HepG2 (cell line): ENCODE data around the gene PRR33. TPM values are rescaled to one million over a fixed set of nuclear protein-coding genes. Genes with fewer than 3 reads are reported as not detected.
A peak's percentile ranks its signal among the peaks of the same experiment; 100 is the strongest.

Experiments
- ATAC-seq: fragments of 200-7000 bp; cut with Tn5 transposase; 3 replicates; pipeline ENCODE4 v1.9.1; 2020; ENCODE audit warnings: mild to moderate bottlenecking, moderate library complexity
- BruUV-seq: library from RNA; stranded (reverse); fragments of 400-500 nt; replicated peaks from 2 replicates; lab custom pipeline; 2021; lab: Mats Ljungman, UMichigan
- CTCF ChIA-PET: fragments of 300-600 bp; formaldehyde crosslinking; extraction: SDS; loops from one replicate; lab custom pipeline; 2021; ENCODE audit warnings: low total read pairs, inconsistent platforms, low intra/inter-chr PET ratio; lab: Yijun Ruan, JAX
- POLR2A ChIA-PET: fragments of 350-600 bp; sonication (Branson Sonifier 250); formaldehyde crosslinking; loops from one replicate; lab custom pipeline; 2020; ENCODE audit warnings: antibody characterized with exemption, inconsistent platforms; lab: Yijun Ruan, JAX
- DNase-seq: peaks from one replicate; pipeline ENCODE4 v3.0.0-alpha.2; 2015; ENCODE audit warnings: low spot score
- FAIRE-seq: peaks from 3 replicates; lab custom pipeline; 2011; peaks lifted over from hg19 to GRCh38; lab: Jason Lieb, UNC
- H2AFZ ChIP-seq: one replicate; pipeline ENCODE4 v1.6.1; 2011; ENCODE audit warnings: low read length, inconsistent platforms
- H3K27ac ChIP-seq: fragments of 300-600 bp; 3 replicates; pipeline ENCODE4 v1.8.0; 2011; ENCODE audit warnings: mixed run types, mild to moderate bottlenecking, mixed read lengths, low read length, inconsistent platforms; ENCODE audit not compliant: insufficient read depth; ENCODE audit errors: extremely low read length
- H3K27me3 ChIP-seq, 2 experiments: fragments of 200-600 bp in 1 of 2; 2 replicates in 1 of 2; 3 replicates in 1 of 2; pipeline versions ENCODE4 v1.6.0 to v1.8.0; 2011; ENCODE audit warnings: low read length in 2 of 2, mild to moderate bottlenecking in 2 of 2, moderate library complexity in 2 of 2, inconsistent platforms in 1 of 2; ENCODE audit not compliant: insufficient read depth in 2 of 2, control insufficient read depth in 1 of 2
- H3K36me3 ChIP-seq, 2 experiments: fragments of 200-600 bp in 1 of 2; replicated peaks in 1 of 2; 2 replicates in 1 of 2; 3 replicates in 1 of 2; pipeline versions ENCODE4 v1.5.1 to v1.8.0; 2011; ENCODE audit warnings: low read length in 2 of 2, inconsistent platforms in 1 of 2; ENCODE audit not compliant: insufficient read depth in 2 of 2, control insufficient read depth in 1 of 2
- H3K4me1 ChIP-seq: 2 replicates; pipeline ENCODE4 v1.5.1; 2012; ENCODE audit warnings: low read length, inconsistent platforms; ENCODE audit not compliant: insufficient read depth
- H3K4me2 ChIP-seq: 2 replicates; pipeline ENCODE4 v1.6.0; 2011; ENCODE audit warnings: low read depth, low read length, inconsistent platforms
- H3K4me3 ChIP-seq, 3 experiments: fragments of 200-600 bp in 1 of 3; sonication (generic), shearing (Covaris generic) in 1 of 3; replicated peaks in 1 of 3; 2 replicates each; pipeline ENCODE4 v1.5.1; 2011 to 2016; ENCODE audit warnings: low read length in 3 of 3, inconsistent platforms in 2 of 3, low read depth in 2 of 3, mild to moderate bottlenecking in 2 of 3, control low read depth in 1 of 3, mixed read lengths in 1 of 3; ENCODE audit not compliant: insufficient read depth in 1 of 3
- H3K79me2 ChIP-seq: one replicate; pipeline ENCODE4 v1.6.1; 2011; ENCODE audit warnings: low read length, inconsistent platforms; ENCODE audit not compliant: insufficient read depth
- H3K9ac ChIP-seq: 2 replicates; pipeline ENCODE4 v1.6.0; 2011; ENCODE audit warnings: mild to moderate bottlenecking, low read depth, low read length, inconsistent platforms; ENCODE audit not compliant: insufficient read depth
- H3K9me3 ChIP-seq: 2 replicates; pipeline ENCODE4 v1.5.1; 2012; ENCODE audit warnings: mild to moderate bottlenecking, low read length
- H4K20me1 ChIP-seq: 2 replicates; pipeline ENCODE4 v1.6.0; 2011; ENCODE audit warnings: inconsistent platforms, mild to moderate bottlenecking, low read length, moderate library complexity; ENCODE audit not compliant: insufficient read depth
- EZH2 ChIP-seq: conservative IDR thresholded peaks from 2 replicates; pipeline ENCODE4 v1.6.1; 2012; ENCODE audit warnings: mild to moderate bottlenecking, low read depth, low read length, moderate library complexity
- HDAC2 ChIP-seq: sonication (generic); formaldehyde crosslinking; IDR thresholded peaks from 2 replicates; pipeline ENCODE4 v1.4.0; 2020; ENCODE audit warnings: missing genetic modification reagents
- LCORL ChIP-seq, 2 experiments: fragments of 450-650 bp in 1 of 2; sonication (generic) in 1 of 2; formaldehyde crosslinking in 1 of 2; IDR thresholded peaks; 2 replicates each; pipeline versions ENCODE4 v1.5.0 to v1.6.1; 2017 to 2020; ENCODE audit warnings: antibody characterized with exemption in 1 of 2, missing genetic modification reagents in 1 of 2
- MIER2 ChIP-seq: IDR thresholded peaks from 2 replicates; pipeline ENCODE4 v1.6.1; 2016; ENCODE audit warnings: missing biosample characterization, missing genetic modification reagents
- NAIF1 ChIP-seq: sonication (generic); formaldehyde crosslinking; IDR thresholded peaks from 2 replicates; pipeline ENCODE4 v1.5.0; 2020; ENCODE audit warnings: mild to moderate bottlenecking, missing genetic modification reagents, borderline replicate concordance
- PRPF4 ChIP-seq: fragments of 200-400 bp; formaldehyde crosslinking; IDR thresholded peaks from 2 replicates; pipeline ENCODE4 v1.6.1; 2016; ENCODE audit warnings: low read length, low read depth; ENCODE audit not compliant: poor library complexity, severe bottlenecking
- RORA ChIP-seq: sonication (generic); formaldehyde crosslinking; IDR thresholded peaks from 2 replicates; pipeline ENCODE4 v1.5.0; 2020; ENCODE audit warnings: mild to moderate bottlenecking, missing genetic modification reagents, moderate library complexity
- WGBS: methylation state at CpG from one replicate; pipeline ENCODE4 v1.1.6; 2017; ENCODE audit warnings: low lambda C conversion rate; 5-methylcytosine and 5-hydroxymethylcytosine counted together
- in situ Hi-C: cut with HindIII; loops from 2 replicates; pipeline ENCODE4 v1.10.0; 2017; ENCODE audit warnings: low pct_unique_long_range_greater_than_20kb; ENCODE audit not compliant: extremely low pct_ligation_motif_present
- intact Hi-C: fragments of 100-400 bp; cut with micrococcal nuclease; formaldehyde crosslinking; loops from one replicate; pipeline ENCODE4 v1.10.0; 2022; ENCODE audit not compliant: unreplicated experiment
- polyA plus RNA-seq, 8 experiments: library from polyadenylated mRNA; depleted of rRNA in 3 of 8; stranded (reverse) in 7 of 8; unstranded in 1 of 8; fragments of >200 nt; fragmentation: Illumina TruSeq in 4 of 8; extraction: Trizol in 4 of 8; gene quantifications; 2 replicates each; pipeline versions ENCODE4 v1.2.1 to v1.2.3, GENCODE V29; 2011 to 2016; ENCODE audit warnings: low read depth in 4 of 8, missing spikeins in 1 of 8, mixed read lengths in 1 of 8; ENCODE audit not compliant: insufficient read depth in 1 of 8
- total RNA-seq, 5 experiments: library from RNA; depleted of rRNA; stranded (reverse); fragments of >200 nt; fragmentation: Illumina TruSeq; extraction: Trizol; gene quantifications; 2 replicates each; pipeline ENCODE4 v1.2.3, GENCODE V29; 2016; ENCODE audit warnings: low read depth in 1 of 5
- TF ChIP-seq, protein P1 (sequence below): sonication (generic); formaldehyde crosslinking; IDR thresholded peaks from 2 replicates; pipeline ENCODE4 v1.4.0; 2020; ENCODE audit warnings: missing genetic modification reagents
- TF ChIP-seq, protein P2 (sequence below): sonication (generic); formaldehyde crosslinking; IDR thresholded peaks from 2 replicates; pipeline ENCODE4 v1.5.0; 2020; ENCODE audit warnings: missing genetic modification reagents
- TF ChIP-seq, protein P3 (sequence below): sonication (generic); formaldehyde crosslinking; IDR thresholded peaks from 2 replicates; pipeline ENCODE4 v1.8.0; 2023; ENCODE audit warnings: mild to moderate bottlenecking, missing genetic modification reagents
- TF ChIP-seq, protein P4 (sequence below), 2 experiments: sonication (generic) in 1 of 2; formaldehyde crosslinking in 1 of 2; IDR thresholded peaks; 2 replicates each; pipeline versions ENCODE4 v1.6.1 to v1.9.0; 2014 to 2022; ENCODE audit warnings: antibody characterized with exemption in 1 of 2, borderline replicate concordance in 1 of 2, inconsistent platforms in 1 of 2, low read depth in 1 of 2, missing genetic modification reagents in 1 of 2

PRR33 gene
- total and polyA plus RNA-seq, 2 of the 13 experiments (the other 11 are each of a cell fraction or from before 2014, with no cell fraction given), result not detected

DNA sequence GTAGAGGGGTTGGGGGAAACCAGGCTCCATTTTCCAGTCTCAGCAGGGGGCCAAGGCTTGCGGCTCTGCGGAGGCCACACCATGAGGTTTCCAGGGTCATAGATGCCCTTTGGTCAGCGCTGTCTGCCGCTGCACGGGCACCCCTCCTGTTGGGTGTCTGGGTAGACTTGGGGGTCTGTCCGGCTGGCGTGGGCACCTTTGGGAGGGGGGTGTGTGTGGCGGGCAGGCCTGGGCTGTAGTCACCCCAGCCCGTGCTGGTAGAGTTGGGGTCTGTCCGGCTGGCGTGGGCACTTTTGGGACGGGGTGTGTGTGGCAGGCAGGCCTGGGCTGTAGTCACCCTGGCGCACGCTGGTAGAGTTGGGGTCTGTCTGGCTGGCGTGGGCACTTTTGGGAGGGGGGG, 20.2 kb downstream of the PRR33 start (continued):
- TF ChIP-seq, protein P1, sequence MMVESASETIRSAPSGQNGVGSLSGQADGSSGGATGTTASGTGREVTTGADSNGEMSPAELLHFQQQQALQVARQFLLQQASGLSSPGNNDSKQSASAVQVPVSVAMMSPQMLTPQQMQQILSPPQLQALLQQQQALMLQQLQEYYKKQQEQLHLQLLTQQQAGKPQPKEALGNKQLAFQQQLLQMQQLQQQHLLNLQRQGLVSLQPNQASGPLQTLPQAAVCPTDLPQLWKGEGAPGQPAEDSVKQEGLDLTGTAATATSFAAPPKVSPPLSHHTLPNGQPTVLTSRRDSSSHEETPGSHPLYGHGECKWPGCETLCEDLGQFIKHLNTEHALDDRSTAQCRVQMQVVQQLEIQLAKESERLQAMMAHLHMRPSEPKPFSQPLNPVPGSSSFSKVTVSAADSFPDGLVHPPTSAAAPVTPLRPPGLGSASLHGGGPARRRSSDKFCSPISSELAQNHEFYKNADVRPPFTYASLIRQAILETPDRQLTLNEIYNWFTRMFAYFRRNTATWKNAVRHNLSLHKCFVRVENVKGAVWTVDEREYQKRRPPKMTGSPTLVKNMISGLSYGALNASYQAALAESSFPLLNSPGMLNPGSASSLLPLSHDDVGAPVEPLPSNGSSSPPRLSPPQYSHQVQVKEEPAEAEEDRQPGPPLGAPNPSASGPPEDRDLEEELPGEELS (CRISPR knock-in tag), result no peak
- no peak for TF ChIP-seq MIER2
- no peak for TF ChIP-seq LCORL (IDR thresholded peaks at IDR 0.05)
- TF ChIP-seq LCORL (CRISPR knock-in tag; IDR thresholded peaks at IDR 0.05), result no peak
- TF ChIP-seq RORA, result no peak
- TF ChIP-seq NAIF1 (CRISPR knock-in tag), result no peak
- TF ChIP-seq HDAC2 (CRISPR knock-in tag), result no peak
- TF ChIP-seq, protein P2, sequence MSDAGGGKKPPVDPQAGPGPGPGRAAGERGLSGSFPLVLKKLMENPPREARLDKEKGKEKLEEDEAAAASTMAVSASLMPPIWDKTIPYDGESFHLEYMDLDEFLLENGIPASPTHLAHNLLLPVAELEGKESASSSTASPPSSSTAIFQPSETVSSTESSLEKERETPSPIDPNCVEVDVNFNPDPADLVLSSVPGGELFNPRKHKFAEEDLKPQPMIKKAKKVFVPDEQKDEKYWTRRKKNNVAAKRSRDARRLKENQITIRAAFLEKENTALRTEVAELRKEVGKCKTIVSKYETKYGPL, result no peak
- TF ChIP-seq PRPF4, result no peak

DNA sequence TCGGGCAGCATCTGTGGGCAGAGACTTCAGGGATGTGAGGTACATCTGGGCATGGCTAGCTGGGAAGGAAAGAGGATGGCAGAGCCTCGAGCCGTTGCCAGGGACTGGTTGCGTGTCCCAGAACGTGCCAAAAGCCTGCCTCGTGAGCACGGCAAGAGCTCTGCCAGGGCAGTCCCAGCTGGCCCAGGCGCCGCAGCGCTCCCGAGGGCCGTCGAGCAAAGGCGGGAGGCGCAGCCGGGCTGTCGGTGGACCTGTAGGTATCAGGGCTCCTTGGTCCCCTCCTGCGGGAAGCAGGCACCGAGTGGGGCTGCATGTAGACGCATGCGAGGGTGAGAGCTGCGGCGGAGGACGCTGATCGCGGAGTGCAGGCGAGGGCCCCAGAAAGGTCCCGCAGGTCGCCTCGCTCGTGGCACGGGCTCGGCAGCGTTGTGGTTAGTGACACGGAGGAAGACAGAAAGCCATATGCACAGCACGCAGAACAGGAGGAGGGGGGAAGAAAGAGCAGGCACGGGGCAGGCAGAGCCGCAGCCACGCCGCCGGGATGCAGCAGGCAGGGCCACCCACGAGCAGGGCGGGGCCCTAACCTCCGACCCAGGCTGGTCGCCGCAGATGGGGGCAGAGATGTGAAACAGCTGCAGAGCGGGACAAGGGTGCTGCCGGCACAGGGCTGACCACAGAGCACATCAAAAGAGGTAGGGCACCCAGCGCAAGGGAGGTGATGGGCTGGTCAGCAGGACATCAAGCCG, 20.8 kb downstream of the PRR33 start:
- ATAC-seq, result no peak; the same call in 2 of the 3 replicates
- TF ChIP-seq, protein P3, sequence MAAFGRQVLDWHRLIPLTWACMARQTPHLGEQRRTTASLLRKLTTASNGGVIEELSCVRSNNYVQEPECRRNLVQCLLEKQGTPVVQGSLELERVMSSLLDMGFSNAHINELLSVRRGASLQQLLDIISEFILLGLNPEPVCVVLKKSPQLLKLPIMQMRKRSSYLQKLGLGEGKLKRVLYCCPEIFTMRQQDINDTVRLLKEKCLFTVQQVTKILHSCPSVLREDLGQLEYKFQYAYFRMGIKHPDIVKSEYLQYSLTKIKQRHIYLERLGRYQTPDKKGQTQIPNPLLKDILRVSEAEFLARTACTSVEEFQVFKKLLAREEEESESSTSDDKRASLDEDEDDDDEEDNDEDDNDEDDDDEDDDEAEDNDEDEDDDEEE, result no peak
- TF ChIP-seq EZH2, result 0 out of 2 replicates have a peak, but pooled peaks have one; percentile 60
- TF ChIP-seq, protein P4, sequence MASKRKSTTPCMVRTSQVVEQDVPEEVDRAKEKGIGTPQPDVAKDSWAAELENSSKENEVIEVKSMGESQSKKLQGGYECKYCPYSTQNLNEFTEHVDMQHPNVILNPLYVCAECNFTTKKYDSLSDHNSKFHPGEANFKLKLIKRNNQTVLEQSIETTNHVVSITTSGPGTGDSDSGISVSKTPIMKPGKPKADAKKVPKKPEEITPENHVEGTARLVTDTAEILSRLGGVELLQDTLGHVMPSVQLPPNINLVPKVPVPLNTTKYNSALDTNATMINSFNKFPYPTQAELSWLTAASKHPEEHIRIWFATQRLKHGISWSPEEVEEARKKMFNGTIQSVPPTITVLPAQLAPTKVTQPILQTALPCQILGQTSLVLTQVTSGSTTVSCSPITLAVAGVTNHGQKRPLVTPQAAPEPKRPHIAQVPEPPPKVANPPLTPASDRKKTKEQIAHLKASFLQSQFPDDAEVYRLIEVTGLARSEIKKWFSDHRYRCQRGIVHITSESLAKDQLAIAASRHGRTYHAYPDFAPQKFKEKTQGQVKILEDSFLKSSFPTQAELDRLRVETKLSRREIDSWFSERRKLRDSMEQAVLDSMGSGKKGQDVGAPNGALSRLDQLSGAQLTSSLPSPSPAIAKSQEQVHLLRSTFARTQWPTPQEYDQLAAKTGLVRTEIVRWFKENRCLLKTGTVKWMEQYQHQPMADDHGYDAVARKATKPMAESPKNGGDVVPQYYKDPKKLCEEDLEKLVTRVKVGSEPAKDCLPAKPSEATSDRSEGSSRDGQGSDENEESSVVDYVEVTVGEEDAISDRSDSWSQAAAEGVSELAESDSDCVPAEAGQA (IDR thresholded peaks at IDR 0.05; ENCODE audit: low read depth), result no peak
- TF ChIP-seq, protein P4 (CRISPR knock-in tag; IDR thresholded peaks at IDR 0.05; ENCODE audit: borderline replicate concordance), result no peak

More for the DNA sequence above, 20.8 kb downstream of the PRR33 start:
- Histone ChIP-seq H3K9me3 (no peaks in the 10 kb centered on the region), H3K4me3 (no peak overlapping the region), H3K27ac (no peak overlapping the region), H3K36me3 (no peaks in the 10 kb centered on the region), H3K4me2 (no peak overlapping the region), H3K9ac (no peak overlapping the region), H2AFZ (no peak overlapping the region), H4K20me1 (no peaks in the 10 kb centered on the region), H3K79me2 (no peaks in the 10 kb centered on the region), H3K27me3 (peaks cover 22 to 75% of the 10 kb centered on the region in 2 experiments), H3K4me1 (no peaks in the 10 kb centered on the region)
- no peak for DNase-seq
- in situ Hi-C loops (no loop called here), intact Hi-C loops (no loop called here)
- ChIA-PET CTCF (no interaction called here), POLR2A (no interaction called here)
- 34% methylated on average over 37 of the region's 50 CpGs for WGBS
- no TSS peak for BruUV-seq
- no peak for FAIRE-seq
